HG02623 (cell line): ENCODE data around the gene FRK.
"Not testable (repeated sequence)": the region's sequence is repeated elsewhere in the genome, so short reads cannot be mapped to it uniquely, and the experiment has no call there.

Source experiments
- ATAC-seq: cut with Tn5 transposase; IDR thresholded peaks from one replicate; pipeline ENCODE4 v1.9.1; 2021; ENCODE audit warnings: moderate library complexity; ENCODE audit not compliant: unreplicated experiment

FRK gene

DNA sequence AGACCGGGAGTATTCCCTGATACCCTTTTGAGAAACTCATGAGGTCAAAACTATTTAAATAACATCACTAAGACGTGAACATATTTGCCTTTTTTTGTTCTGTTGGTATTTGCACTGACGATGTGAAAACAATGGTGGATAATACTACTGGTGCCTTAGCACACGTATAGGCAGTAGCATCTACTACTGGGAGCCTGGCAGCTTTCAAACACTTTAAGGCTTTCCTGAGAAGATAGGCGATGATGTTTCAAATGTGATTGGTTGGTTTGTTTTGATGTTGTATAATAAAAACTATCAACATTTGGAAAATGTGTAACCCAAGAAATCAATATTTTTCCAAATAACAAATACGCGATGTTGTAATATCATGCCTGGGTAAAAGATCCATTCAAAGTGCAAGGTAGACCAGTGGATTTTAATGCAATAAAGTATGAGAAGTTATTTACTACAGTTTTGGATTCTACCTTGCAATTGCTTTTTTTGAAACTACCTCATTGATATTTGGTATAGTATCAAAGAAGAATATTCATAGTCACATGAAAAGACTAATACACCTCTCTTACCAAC is 166.2 kb downstream of the FRK start:
- no peak for ATAC-seq

DNA sequence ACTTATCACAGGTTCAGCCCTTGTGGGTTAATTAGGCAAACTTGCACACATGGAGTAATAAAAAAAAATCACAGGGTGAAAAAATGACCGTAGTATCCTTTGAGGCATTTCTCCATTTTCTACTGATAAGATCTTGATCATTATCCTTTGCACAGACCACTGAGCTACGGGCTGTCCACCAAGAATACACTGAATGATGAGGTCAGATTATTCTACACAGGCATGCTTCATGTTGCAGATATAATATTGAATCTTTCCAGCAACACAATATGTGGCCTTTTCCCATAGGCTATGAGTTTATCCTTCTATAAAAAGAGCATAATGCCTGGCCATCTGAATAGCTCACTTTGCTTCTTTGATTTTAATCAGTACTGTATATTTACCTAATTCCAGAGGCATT is 168.9 kb downstream of the FRK start:
- no peak for ATAC-seq

DNA sequence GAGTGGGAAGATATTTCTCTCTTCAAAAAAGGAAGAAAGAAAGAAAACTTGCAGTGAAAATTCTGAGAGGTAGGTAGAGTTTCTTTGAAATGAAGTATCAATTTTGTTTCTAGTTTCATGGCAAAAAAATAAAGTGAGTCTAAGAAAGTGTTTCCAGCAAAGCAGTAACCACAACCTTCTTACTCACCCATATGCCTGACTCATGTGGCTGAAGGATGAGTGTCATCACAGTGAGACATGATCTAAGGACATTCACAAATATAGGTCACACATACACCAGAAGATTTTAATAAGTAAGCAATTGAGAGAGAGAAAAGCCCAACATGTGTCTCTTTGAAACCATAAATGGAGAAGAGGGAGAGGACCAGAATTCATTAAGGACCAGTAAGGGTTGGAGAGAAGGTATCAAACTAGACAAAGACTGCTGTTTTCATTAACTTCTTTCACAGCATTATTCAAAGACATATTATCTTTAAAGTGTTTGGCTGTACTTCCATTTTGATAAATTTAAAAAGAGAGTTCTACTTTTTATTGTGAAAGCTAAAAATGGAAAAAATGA is 169.5 kb downstream of the FRK start:
- peak; percentile 96 for ATAC-seq

DNA sequence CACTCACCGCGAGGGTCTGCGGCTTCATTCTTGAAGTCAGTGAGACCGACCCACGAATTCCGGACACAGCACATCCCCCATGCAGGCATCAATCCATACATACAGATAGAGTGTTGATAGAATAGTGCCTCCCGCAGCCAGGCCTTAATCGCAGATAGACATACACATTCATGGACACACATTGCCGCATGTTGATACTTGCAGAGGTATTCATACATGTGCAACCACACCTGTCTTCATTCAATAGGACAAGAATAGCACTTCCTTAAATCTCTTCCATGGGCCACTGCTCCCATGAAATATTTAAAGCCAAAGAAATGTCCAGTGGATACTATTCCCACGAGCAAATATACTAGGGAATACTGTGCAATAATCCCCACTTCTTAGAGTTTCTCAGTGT is 170.5 kb downstream of the FRK start:
- ATAC-seq = no peak

DNA sequence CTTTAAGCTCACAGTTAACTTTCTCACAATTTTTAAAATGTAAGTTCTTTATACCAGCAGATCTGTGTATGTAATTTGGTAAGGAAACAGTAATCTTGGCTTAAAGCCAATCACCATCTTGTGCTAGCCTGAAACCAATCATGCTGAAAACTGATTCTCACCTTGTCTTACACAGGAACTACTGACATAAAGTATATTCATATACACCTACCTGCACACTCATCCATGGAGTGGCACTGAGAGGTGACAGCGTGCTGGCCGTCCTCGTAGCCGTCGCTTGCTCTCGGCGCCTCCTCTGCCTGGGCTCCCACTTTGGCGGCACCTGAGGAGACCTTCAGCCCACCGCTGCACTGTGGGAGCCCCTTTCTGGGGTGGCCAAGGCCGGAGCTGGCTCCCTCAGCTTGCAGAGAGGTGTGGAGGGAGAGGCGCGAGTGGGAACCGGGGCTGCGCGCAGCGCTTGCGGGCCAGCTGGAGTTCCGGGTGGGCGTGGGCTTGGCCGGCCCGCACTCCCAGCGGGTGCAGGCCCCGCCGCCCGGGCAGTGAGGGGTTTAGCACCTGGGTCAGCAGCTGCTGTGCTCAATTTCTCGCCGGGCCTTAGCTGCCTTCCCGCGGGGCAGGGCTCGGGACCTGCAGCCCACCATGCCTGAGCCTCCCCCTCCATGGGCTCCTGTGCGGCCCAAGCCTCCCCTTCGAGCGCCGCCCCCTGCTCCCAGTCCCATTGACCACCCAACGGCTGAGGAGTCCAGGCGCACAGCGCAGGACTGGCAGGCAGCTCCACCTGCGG is 171.8 kb downstream of the FRK start:
- ATAC-seq = not testable (repeated sequence)

DNA sequence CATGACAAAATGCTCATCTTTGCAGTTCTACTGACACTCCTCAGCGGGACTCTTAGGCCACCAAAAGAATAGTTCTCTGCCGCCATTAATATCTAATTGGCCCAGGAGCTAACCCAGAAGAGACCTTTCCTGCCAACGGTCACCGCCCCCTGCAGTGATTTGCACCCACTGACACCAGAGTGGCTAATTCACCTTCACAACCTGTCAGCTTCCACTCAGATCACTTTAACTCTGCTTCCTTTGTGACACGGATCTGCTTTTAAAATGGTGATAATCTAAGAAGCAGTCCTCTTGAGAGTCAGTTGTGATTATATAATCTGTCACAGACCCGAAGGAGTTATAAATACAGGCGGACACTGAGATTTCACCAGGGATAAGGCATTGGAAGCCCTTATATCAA is 172.8 kb downstream of the FRK start:
- ATAC-seq = no peak

DNA sequence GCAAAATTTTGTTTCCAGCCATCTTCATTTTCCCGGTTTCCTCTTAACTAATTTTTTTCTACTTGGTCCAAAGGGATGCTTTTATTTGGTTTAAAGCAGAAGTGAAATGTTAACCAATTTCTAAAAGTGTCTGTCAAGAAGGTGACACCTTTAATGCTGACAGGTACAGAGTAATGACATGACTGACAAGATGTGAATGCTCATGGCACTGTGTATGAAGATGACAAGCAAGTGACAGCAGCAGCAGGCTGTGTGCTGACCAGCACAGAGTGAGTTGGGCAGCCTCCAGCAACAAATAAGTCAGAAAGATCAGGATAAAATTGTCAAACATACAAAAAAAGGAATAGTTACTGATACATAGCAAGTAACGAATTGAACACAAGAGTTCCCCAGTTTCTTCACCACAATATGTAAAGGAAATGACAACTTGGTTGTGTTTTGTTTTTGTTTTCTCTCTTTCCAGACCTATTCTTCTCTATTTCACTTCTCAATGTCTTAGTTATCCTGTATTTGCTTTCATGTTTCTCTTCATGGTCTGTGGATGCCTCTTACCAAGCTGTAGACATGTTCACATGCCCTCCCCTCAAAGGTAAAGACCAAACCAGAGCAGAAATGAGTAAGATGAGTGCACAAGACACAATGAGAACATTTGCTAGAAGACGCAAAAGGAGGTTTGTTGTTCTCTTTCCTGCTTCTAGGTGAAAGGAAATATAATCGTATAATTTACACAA is 174.9 kb downstream of the FRK start:
- ATAC-seq = peak; percentile 54

DNA sequence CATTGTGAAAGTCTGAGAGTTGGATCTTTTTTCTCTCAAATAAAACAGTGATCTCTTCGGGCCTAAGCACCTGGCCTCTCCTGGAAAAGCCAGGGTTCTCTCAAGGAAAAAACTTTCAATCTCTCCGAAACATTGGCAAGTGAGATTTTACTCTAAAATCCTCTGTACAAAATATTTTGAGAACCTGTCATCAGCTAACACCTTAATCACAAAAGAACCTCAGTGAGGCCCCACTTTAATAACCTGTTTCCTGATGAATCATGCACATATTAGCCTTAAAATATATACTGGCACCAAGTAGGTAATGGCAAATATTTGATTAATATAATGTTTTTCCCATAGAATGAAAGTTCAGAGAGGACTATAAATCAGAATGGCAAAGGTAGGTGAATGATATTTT is 177.9 kb downstream of the FRK start:
- no peak for ATAC-seq

DNA sequence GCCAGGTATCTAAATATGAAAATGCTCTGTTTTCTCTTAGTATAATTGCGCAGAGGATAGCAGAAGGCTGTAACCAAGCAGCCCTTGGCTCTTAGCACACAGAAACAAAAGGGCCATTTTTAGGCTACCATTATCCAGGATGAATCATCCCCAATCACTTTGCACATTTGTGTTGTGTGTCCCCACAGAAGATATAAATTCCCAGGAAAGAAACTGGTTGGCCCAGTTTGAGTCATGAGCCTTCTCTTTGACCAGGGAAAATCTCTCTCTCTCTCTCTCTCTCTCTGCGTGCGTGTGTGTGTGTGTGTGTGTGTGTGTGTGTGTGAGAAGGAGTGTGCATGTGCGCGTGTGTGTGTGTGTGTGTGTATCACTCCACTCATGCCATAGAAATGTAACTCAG is 178.5 kb downstream of the FRK start:
- no peak for ATAC-seq
